Raji (cell line): ENCODE data around the gene FICD.

Source experiments
- POLR2A ChIP-seq: IDR thresholded peaks from 2 replicates; pipeline ENCODE4 v1.6.1; 2011; ENCODE audit warnings: low read depth, low read length, control low read depth; ENCODE audit not compliant: insufficient read depth

FICD gene

GRCh38 chr12:108567406-108568337, 52.6 kb downstream of the FICD start:
- no peak for TF ChIP-seq POLR2A

DNA sequence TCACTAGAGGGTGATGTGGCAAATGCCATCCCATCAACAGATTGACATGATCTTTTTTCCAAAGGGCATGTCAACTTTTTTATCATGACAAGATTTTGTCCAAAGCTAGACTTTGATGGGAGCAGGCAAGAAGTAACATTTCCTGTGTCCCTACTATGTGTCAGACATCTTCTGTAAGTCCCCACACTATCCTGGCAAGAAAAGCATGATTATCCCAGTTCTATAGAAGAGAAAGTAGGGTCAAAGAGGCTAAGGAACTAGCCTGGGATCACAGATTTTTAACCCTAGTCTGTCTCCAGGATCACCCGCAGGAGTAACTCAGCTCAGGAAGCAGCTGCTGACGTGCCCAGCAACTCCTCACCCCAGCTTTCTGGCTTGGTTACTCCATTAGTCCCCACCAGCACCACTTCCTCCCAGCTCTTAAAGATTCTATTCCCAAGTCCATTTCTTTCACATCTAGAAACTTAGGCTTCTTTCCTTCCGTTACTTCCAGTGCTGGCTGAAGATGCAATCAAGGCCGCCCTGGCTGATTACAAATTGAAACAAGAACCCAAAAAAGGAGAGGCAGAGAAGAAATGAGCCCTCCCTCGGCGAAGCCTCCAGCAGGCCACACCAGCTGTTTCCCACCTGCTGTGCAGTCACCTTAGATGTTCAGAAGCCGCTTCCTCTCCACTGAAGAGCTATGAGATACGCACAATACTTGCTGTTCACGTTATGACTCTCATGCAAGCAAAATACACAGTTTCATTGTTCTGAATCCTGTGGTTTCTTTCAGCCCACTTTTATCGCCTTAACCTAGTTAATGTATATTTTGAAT, 53.5 kb downstream of the FICD start:
- TF ChIP-seq POLR2A: no peak
